ENCODE data around the gene C1QTNF7.

Gene C1QTNF7

DNA sequence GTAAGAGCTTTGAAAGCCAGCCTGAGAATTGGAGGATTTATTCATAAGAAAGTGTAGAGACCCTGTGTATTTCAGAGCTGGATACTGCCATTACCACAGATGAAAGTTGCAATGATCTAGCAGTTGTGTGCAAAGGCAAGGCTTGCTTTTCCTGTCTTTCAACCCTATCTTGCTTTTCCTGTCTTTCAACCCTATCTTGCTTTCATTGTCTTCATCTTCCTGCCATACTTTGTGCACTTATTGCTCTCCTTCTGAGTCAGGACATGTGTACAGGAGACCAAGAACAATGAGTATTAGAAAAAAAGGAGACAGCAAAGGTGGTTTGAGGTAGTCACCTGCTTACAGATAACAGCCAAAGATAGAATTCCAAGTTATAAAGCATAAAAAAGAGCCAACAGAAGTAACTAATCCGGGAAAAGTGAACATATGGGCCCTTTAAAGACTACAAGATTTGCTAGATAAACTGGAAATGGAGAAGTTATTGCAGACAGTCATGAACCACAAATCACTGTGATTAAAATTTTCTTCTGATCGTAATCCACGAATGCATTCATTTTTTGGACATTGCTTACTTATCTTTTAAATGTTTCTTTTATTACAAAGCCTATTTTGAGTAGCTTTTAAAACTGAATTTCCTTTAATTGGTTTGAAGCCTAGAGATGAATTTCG, 17.2 kb downstream of the C1QTNF7 start:
- in situ Hi-C loops (cut with HindIII; ENCODE audit: low sequenced_read_pairs), result no loop called here
- TF ChIP-seq, protein P1, sequence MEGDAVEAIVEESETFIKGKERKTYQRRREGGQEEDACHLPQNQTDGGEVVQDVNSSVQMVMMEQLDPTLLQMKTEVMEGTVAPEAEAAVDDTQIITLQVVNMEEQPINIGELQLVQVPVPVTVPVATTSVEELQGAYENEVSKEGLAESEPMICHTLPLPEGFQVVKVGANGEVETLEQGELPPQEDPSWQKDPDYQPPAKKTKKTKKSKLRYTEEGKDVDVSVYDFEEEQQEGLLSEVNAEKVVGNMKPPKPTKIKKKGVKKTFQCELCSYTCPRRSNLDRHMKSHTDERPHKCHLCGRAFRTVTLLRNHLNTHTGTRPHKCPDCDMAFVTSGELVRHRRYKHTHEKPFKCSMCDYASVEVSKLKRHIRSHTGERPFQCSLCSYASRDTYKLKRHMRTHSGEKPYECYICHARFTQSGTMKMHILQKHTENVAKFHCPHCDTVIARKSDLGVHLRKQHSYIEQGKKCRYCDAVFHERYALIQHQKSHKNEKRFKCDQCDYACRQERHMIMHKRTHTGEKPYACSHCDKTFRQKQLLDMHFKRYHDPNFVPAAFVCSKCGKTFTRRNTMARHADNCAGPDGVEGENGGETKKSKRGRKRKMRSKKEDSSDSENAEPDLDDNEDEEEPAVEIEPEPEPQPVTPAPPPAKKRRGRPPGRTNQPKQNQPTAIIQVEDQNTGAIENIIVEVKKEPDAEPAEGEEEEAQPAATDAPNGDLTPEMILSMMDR (IDR thresholded peaks at IDR 0.05; ENCODE audit: low read depth, low read length, missing control alignments), result no peak
- DNase-seq (ENCODE audit: low read depth), result no peak
- H3K4me3 ChIP-seq (ENCODE audit: low read depth, low read length), result no peak overlapping the region

DNA sequence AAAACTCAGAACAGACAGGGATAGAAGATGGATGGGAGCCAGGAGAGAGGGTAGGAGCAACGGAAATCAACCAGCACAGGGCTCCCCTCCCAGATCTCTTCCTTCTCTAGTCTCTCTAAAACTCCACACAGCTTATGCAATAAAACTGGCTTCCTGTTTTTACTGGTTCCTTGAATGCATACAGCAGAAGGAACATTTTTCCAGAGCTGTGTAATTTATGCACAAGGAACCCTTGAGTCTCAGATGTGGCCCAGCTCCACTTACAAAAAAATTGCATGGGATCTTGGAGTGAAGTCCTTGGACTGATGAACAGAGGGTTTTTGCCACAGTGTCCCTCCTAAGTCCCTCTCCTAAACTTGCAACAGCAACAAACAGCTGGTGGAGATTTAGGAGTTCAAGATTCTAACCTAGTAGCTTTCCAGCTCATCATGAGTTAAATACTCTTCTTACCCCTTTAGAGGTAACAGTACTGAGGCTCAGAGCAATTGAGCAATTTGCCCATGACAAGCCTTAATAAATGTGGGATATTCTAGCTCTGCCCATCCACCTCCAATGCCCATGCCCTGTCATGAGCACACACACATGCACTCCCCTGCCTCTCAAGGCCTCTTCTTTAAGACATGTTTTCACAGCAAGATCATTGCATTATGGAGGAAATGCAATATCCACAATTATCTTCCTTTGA, 23.5 kb downstream of the C1QTNF7 start:
- in situ Hi-C loops (cut with HindIII; ENCODE audit: low sequenced_read_pairs), result loop anchor here (25.0 kb wide), 1 partner anchor 214 kb away; no protein-coding TSS in a partner anchor

DNA sequence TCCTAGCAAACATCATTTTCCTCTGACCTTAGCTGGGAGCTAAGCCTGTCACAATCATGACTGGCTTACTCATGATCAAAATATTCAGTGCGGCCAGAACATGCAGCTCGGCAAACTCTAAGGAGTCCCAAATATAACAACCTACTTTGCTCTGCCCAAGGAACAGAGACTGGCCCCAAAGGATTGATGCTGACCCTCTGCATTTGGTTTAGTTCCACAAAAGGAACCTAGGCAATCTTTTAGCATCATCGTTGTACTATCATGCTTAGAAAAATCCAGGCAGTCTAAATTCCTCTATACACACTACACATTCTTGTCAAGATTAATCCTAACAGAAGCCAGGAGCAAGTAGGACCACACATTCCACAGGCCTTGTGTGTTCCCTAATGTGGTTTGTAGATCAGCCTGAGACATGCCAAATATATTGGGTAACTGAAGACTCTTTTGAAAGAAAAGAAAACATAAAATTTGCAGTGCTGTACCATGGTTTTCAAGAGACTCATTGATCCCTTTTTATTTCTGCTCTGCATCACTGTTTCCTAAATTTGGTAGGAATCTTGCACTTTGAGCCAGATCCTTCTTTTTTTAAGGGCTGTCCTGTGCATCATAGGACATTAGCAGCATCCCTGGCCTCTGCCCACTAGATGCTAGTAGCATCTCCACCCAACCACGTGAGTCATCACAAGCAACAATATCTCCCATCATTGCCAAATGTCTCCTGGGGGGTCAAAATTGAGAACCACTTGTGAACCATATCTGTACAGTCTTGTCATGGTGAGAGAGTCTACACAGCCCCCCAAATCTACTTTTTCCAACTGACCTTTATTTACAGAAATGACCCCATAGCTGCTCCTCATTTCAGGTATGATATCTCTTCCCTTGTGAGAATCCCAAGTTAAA, 24.3 kb downstream of the C1QTNF7 start:
- in situ Hi-C loops (cut with HindIII; ENCODE audit: low sequenced_read_pairs), result loop anchor here (25.0 kb wide), 1 partner anchor 215 kb away; no protein-coding TSS in a partner anchor
- H3K4me3 ChIP-seq (ENCODE audit: low read depth, low read length), result no peak overlapping the region
- peak; percentile 90 for DNase-seq (ENCODE audit: low read depth)
- TF ChIP-seq, protein P1 (IDR thresholded peaks at IDR 0.05; ENCODE audit: low read depth, low read length, missing control alignments), result no peak

More for the DNA sequence above, 23.5 kb downstream of the C1QTNF7 start:
- H3K4me3 ChIP-seq (ENCODE audit: low read depth, low read length), result no peak overlapping the region
- peak; percentile 1 for DNase-seq (ENCODE audit: low read depth)
- TF ChIP-seq, protein P1 (IDR thresholded peaks at IDR 0.05; ENCODE audit: low read depth, low read length, missing control alignments), result no peak

DNA sequence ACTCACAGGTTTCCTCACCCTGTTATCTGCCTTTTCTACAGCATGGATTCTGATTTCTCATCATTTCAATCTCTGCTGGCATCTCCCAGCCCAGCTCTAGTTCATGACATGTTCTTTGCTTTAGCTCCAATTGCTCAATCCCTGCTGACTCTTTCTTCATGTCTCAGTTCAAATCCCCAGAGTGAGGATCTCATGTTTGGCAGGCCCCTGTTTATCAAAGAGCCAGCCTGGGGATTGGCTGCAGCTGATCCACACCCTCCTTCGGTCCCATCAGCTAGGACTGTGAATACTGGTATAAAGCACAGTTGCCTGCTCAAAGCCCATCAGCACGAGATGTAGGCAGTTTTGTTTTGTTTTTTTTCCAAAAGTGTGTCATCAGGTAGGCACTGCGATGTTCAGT, 27.5 kb downstream of the C1QTNF7 start:
- in situ Hi-C loops (cut with HindIII; ENCODE audit: low sequenced_read_pairs), result loop anchor here (25.0 kb wide), 1 partner anchor 218 kb away; no protein-coding TSS in a partner anchor
- no peak for DNase-seq (ENCODE audit: low read depth)
- TF ChIP-seq, protein P1 (IDR thresholded peaks at IDR 0.05; ENCODE audit: low read depth, low read length, missing control alignments), result no peak
- no peak overlapping the region for H3K4me3 ChIP-seq (ENCODE audit: low read depth, low read length)

DNA sequence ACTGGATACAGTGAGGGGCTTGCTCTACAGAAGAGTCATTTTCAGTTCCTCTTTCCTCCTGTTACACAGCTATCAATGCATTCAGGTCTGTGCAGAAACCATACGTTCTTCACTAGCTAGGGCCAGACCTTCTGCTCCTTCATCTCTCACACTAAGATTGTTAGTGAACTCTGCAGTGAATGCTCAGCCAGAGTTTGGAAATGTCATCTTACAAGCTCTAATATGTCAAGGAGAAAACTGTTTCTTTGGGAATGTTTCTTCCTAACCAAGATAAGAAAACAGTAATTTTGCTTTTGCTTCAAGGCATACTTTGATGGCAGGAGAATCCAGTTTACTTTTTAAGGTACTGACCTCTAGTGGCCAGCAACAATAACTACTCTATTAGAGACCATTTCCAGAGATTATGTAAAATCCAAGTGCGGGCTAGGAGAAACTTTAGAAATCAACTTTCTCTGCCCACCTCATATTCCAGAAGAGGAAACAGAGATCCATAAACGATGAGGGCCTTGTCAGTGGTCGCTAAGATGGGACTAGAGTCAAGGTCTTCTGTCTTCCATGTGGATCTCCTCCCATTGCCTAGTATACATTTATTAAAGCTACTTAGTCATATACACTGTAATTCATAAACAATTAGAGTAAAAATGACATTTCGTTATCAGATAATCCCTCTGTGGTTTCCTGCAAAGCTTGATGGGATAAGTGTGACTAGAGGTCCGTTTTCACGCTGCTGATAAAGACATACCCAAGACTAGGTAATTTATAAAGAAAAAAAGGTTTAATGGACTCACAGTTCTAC, 29.8 kb downstream of the C1QTNF7 start:
- no peak overlapping the region for H3K4me3 ChIP-seq (ENCODE audit: low read depth, low read length)
- in situ Hi-C loops (cut with HindIII; ENCODE audit: low sequenced_read_pairs), result loop anchor here (25.0 kb wide), 1 partner anchor 220 kb away; no protein-coding TSS in a partner anchor
- DNase-seq (ENCODE audit: low read depth), result peak; percentile 59
- TF ChIP-seq, protein P1 (IDR thresholded peaks at IDR 0.05; ENCODE audit: low read depth, low read length, missing control alignments), result peak; percentile 58
